ENCODE measurements around the gene PLEKHA8.

Gene PLEKHA8, protein sequence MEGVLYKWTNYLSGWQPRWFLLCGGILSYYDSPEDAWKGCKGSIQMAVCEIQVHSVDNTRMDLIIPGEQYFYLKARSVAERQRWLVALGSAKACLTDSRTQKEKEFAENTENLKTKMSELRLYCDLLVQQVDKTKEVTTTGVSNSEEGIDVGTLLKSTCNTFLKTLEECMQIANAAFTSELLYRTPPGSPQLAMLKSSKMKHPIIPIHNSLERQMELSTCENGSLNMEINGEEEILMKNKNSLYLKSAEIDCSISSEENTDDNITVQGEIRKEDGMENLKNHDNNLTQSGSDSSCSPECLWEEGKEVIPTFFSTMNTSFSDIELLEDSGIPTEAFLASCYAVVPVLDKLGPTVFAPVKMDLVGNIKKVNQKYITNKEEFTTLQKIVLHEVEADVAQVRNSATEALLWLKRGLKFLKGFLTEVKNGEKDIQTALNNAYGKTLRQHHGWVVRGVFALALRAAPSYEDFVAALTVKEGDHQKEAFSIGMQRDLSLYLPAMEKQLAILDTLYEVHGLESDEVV

DNA sequence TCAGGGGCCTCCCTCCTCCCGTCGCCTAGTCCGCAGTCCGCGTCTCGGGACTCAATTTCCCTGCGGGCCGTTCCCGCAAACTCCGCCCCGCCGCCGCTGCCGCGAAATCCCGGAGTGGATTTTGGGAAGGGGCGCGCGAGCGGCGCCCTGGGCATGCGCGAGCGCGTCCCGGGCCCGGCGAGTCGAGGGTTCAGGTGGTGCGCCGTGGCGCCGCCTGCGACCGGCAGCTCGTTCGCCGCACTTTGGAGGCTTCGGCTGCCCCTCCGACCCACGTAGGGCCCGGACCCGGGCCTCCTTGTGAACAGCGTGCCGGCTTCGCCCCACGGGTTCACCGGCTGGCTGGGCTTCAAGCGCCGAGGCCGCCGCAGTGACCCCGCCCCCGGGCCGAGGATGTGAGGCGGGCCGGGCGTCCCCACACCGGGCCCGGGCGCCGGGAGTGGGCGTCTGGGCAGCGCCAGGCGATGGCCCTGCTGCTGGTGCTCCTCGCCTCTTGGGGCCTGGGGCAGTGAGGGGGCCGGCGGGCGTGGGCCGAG lies at the start of gene PLEKHA8:
Gene PLEKHA8 (plus strand): TSS at position 197 of the 533 bp plus-strand sequence. CDS start 351 bp downstream, outside the sequence.
- DNase-seq: peak; percentile 59

DNA sequence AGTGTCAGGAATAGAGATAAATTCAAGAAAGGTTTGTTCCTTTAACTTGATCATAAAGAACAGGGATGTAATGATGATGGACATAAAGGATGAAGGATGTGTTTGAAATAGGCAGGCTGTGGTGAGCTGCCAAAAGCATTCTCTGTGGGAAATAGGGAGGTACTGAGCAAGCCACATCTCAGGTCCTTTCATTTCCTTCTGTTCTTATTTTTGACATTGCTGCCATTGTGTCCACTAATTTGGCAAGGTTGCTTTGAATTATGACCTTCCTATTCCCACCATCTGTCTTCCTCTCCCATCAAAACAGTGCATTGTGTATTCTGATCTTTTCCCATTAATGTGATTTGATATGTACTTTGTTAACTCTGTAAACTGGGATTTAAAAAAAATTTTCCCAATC lies 48.1 kb upstream of the PLEKHA8 start:
- DNase-seq: no peak

DNA sequence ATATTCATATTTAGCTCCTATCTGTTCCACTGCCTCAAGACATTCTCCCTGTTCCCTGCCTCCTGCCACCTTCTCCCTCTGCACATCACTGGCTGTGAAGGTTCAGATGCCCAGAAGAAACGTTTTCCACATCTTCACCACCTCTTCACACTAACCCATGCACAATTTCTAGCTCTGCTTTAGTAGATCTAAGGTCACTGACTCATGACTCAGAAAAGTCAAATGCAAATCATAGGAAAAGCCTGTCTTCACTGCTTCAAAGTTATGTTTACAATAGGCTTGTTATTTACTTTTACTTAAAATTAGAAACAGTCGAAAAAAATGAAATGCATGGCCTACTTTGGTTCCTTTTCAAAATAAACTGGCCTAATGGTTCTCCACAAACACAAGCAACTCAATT lies 41.1 kb upstream of the PLEKHA8 start:
- DNase-seq: no peak

DNA sequence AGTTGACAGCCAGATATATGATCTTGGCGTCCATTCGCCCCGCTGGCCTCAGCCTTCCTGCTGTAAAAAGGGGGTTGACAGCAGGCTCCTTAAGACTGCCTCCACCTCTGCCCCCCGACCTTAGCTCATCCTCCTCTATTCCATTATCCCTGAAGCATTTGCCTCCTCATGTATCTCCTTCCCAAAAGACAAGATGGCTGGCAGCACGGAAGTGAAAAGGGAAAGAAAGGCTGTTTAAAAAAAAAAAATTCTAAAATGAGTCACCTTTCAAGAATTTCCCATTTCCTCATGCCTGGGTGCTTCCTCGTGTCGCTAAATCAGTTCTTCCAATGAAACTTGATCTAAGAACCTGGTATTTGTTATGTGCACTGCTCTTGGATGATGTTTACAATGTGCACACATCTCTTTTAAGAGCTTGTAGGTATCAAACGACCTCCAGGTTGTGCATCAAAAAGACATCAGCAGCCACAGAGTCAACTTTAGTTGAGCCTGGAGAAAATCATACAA lies 40.3 kb upstream of the PLEKHA8 start:
- peak; percentile 72 for DNase-seq

DNA sequence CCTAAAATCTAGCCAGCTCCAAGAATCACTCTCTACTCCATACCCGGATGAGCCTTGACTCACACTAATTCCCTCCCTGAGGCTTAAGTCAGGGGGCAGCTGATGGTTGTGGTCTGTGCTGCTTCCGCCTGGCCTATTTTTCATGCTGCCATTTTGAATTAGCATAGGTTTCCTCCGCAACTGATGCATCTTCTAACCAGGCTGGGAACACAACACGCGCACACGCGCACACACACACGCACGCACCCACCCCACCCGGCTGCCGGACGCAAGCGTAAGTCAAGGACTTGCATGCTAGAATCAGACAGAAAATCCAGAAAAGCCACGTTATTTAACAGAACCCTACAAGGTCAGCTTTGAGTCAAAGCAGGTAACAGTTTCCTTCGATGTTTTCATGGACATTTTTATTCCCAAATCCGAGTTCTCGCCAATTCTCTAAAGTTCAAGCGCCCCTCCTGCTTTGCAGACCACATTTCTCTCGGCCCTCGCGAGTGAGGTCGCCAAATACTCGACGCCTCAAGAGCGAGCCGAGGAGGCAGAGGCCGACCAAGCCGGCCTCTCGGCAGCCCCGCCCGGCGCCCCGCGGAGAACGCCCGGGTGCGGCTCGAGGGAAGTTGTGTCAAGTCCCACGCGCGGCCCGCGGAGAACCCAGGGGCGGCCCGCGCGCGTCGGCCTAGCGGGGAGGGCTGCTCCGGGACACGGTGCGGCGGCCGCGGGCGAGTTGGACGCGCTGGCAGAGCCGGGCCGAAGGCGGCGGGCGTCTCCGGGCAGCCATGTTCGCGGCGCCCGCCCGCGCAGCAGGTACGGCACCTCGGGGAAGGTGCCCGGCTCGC lies 39.6 kb upstream of the PLEKHA8 start:
- no peak for DNase-seq

DNA sequence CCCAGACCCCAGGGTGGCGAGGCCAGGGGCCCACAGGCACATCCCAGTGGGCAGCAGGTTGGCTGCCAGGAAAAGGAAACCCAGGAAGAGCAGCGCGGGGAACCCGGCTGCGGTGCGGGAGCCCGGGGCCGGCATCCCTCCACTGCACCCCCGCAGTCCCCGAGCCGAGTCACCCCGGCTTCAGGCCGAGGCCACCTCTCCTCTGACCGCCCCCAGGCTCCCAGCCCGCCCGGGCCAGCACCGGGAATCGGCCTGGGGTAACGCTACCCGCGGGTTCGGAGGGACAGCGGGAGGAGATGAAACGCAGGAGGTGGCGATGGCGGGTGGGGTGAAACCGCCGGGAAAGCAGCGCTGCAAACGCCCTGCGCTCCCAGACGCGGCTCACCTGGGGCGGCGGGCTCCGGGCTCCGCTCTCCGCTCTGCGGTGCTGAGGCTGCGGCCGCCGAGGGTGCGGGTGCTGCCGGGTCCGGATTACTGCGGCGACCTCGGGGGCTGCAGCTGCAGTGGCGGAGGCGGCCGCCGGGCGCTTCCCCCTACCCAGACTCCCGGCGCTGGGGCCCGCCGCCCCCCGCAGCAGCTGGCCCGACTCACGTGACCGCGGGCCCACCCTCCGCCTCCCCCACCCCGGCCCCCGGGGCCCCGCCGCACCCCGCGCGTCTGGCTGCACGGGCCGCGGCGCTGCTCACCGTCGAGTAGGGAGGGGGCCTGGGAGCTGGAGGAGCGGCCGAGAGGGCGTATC lies 38.8 kb upstream of the PLEKHA8 start, which contains the start of gene SCRN1:
Gene SCRN1 (minus strand): TSS at position 545 of the 739 bp plus-strand sequence. CDS start 20,734 bp downstream, outside the sequence.
- DNase-seq: no peak

DNA sequence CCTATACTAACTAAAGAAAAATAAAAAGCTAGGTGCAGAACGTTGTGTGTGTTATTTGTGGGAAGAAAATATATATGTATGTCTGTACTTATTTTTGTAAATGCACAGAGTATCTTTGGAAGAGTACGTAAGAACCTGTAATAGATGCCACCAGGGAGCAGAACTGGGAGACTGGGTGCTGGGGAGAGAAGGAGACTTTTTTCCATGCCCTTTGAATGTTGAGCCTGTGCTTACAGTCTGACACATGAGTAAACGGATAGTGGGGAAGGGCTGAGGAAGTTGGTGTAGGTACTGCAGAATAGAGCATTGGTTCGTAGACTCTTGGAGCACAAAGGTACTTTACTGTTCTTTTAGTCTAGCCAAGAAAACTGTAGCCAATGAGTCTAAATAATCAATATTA lies 37.3 kb upstream of the PLEKHA8 start:
- no peak for DNase-seq

DNA sequence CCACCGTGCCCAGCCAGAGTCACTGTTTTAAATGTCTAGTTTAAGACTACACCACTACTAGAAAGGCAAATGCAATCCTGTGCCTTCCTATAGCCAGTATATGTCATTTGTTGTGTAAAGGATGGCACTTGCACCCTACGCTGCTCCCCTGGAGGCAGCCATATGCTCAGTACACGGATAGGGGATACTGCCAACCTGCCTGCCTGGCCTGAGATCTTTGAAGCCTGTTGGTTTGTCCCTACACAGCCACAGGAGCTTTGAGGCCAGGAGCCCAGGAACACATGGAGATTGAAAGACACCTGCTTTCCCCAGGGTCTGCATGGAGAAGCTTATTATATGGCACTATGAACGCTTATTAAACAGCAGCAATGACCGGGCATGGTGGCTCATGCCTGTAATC lies 36.3 kb upstream of the PLEKHA8 start:
- no peak for DNase-seq

DNA sequence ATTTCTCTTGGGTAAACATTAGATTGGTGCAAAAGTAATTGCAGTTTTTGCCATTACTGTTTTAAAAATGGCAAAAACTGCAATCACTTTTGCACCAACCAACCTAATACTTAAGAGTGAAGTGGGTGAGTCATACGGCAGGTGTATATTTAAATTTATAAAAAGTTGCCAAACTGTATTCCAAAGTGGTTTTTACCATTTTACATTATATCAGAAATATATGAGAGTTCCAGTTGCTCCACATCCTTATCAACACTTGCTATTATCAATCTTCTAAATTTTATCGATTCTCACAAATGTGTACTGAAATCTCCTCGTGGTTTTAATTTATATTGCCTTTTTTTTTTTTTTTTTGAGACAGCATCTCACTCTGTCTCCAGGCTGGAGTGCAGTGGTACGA lies 35.1 kb upstream of the PLEKHA8 start:
- DNase-seq: no peak

DNA sequence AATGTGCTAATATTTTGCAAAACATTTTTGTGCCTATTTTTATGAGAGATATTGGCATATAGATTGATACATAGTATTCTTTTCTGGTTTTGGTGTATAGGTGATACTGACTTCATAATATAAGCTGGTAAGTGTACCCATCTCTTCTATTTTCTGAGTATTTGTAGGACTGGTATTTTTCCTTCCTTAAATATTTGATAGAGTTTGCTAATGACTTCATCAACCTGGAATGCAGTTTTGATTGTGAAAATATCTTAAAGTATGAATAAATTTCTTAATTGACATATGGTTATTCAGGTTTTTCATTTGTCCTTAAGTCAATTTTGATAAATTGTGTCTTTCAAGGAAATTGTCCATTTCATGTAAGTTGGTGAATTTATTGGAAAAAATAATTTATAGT lies 32.6 kb upstream of the PLEKHA8 start:
- DNase-seq: no peak

DNA sequence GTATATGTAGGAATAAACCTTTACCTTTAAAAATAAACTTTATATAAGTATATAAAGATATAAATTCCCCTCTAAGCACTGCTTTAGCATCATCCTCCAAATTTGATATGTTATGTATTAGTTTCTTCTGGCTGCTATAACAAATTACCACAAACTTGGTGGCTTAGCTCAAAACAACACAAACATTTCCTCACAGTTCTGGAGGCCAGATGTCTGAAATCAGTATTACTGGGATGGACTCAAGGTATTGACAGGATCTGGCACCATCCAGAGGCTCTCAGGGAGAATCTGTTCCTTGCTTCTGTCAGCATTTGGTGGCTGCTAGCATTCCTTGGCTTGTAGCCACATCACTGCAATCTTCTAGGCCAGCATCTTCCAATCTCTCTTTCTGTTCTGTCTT lies 31.9 kb upstream of the PLEKHA8 start:
- DNase-seq: no peak

DNA sequence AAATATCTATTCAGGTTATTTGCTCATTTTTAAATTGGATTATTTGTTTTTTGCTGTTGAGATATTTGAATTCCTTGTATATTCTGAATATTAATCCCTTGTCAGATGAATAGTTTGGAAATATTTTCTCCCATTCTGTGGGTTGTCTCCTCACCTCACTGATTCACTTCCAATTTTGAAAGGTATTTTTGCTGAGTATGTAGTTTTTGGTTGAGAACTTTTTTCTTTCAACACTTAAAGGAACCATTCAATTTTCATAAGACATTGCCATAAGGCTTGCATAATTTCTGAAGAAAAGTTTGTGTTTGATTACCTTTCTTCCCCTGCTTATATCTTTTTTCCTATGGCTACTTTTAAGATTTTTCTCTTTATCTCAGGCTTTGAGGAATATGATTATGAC lies 29.7 kb upstream of the PLEKHA8 start:
- no peak for DNase-seq

DNA sequence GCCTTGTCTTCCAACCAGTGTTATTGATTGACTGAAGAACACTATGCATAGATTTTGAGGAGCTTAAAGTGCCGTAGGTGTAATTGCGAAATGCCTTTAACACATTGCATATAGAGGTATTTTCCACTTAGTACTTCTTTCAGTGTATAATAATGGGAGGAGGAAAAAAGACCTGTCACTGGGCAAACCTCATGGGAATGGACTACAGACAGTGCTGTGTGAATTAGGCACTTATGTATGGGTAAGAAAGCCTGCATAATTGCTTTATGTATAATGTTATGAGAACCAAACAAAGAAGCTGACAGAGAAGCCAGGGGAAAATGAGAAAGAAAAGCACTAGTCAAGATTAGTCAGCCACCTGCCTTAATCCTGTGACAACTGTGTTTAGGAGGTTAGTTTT lies 26.2 kb upstream of the PLEKHA8 start:
- no peak for DNase-seq

DNA sequence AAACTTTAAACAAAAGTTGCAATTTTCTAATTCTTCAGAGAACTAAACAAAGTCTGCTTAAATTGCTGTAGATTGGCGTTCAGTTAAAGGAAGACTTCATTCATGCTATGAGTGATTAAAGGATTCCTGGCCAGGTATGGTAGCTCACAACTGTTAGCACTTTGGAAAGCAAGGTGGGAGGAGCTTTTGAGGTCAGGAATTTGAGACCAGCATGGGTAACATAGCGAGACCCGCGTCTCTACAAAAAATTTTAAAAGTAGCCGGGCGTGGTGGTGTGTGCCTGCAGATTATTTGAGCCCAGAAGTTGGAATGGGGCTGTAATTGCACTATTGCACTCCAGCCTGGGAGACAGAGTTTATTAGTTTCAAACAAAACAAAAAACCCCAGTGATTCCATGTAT lies 25.1 kb upstream of the PLEKHA8 start:
- no peak for DNase-seq

DNA sequence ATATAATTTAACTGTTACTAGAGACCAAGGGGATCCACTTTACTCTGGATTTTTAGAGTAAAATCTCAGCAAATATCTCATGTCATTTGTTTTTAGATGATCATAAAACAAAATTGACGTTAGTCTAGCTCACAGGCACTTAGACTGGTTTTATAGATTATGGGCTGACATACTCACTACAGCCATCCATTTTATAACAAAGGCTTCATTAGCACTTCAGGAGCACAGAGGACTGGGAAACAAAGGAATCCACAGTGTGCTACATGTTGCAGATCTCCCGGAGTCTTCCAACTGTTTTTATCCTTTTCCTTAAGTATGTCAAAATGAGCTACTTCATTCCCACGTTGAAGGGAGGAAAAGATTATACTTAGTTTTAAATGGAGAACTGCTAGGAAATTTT lies 22.7 kb upstream of the PLEKHA8 start:
- DNase-seq: no peak

DNA sequence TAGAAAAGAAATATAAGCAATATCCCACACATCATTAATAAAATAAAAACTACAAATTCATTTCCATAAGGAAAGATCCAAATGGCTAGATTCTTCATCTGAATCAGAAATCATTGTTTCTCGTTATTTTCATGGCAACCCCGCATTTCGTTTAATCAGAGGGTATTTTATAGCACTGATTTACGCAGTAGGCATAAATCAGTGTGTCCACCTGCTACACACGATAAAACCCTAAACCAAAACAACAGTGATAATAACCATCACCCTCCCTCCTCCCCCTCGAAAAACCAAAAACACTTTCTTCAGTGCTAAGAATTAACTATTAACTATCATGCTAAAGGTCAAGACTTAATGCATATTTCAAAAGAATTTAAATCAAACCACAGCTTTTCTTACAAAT lies 18.2 kb upstream of the PLEKHA8 start:
- DNase-seq: no peak

DNA sequence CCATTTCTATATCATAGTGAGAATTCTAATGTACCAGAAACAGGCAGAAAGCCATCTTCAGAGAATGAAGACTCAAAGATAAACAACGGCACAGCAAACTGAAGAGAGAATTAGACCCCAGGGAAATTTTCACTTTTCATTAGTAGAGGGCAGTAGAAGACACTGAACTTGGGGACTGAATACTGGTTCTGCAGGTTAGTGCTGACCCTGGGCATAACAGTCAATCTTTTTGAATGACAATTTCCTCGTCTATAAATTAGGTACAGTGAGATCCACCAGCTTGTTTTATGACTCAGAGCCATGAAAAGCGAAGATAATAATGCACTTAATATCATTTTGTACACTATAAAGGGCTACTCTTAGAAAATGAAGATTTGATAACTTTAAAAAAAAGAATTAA lies 15.5 kb upstream of the PLEKHA8 start:
- DNase-seq: no peak

DNA sequence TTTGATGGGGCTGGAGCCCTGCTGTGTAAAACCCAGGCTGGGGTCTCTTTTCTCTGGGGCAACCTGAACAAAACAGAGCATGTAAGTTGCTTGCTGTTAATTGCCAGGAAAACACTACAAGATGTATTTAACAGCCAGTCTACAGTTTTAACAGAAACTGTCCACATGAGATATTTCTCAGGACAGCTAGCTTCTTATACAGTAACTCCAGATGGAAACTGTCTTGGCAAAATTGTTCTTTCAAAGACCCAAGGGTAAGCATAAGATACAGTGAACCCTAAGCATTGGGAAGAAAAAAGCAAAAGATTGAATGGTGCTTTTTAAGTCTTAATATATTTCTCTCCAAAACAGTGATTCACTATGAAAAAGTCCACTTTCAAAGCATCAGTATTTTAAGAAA lies 9.8 kb upstream of the PLEKHA8 start:
- DNase-seq: no peak

DNA sequence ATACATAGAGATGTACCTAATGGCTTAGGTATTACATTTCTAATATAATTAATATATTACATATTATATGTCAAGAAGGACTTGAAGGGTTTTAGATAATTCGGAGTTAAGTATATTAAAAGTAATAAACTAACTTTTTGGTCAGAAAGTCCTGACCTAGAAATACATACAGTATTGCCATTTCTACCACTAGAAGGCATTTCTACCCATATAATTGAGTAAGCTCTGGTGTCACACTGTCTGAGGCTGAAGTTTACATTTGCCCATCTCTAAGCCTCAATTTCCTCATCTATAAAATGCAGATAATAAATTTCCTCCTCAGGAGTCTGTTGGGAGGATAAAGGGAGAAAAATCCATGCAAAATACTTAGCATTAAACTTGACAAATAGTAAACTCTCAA lies 8.8 kb upstream of the PLEKHA8 start:
- DNase-seq: no peak

DNA sequence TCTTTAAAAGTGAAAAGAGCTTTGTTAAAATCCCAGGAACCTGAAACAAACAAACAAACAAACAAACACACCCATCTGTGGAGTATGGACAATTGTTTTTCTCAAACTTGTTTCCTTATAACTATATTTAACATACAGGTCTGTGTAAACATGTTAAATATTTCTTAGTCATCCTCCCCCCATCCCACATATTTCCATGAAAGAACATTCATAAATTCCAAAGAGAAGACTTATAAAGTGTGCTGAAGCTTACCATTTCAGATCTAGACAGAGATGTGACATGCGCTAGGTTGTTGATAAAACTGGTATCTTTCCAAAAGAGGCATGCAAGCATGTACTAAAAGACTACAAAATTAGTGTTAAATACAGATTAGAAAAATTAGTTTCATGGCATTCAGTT lies 8.3 kb upstream of the PLEKHA8 start:
- no peak for DNase-seq

DNA sequence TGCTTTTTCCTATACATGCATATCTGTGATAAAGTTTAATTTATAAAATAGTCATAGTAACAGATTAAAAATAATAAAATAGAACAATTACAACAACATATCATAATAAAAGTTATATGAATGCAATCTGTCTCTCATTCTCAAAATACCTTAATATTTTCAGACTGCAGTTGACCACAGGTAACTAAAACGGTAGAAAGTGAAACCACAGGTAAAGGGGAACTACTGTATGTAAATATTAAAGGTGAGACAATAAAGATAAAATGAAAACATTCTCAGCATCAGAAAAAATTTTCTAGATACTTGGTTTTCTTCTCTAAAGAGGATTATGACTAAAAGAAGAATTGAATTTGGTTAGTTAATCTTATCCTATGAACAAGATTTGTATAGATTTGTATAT lies 7.7 kb upstream of the PLEKHA8 start:
- no peak for DNase-seq

DNA sequence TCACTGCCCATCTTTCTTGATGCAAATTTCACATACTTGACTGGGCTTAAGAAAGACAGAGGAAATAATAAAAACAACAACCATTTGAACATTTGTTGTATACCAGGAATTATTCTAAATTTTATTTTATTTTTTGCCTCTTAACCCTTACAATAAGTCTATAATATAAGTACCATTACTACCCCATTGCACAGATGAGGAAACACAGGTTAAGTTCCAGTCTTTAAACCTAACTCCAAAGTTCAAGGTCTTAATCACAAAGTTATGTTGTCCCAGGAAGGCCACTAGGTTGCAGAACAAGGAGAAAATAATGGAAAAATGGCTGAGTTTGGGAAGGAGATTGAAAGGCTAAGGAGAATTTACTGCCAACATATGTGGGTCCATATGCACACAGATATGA lies 5.2 kb upstream of the PLEKHA8 start:
- no peak for DNase-seq

DNA sequence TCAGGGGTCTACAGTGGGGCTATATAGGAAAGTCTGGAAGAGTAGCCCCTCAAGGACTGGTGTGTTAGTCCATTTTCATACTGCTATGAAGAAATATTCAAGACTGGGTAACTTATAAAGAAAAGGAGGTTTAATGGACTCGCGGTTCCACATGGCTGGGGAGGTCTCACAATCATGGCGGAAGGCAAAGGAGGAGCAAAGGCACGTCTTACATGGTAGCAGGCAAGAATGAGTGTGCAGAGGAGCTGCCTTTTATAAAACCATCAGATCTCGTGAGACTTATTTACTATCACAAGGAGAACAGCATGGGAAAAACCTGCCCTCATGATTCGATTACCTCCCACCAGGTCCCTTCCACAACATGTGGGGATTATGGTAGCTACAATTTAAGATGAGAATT lies 4.7 kb upstream of the PLEKHA8 start:
- DNase-seq: no peak
